ENCODE results near the gene CDYL. TPM values are rescaled to one million over a fixed set of nuclear protein-coding genes. Genes with fewer than 3 reads are reported as not detected.

Gene CDYL
- polyA plus RNA-seq, 3 donors = 2.9 to 21.2 (median 4.2) TPM

- no CpG with 5 or more reads among the region's 3 CpGs for WGBS (ENCODE audit: insufficient coverage)
- no peaks in the 10 kb centered on the region for H3K4me1 ChIP-seq (ENCODE audit: control insufficient read depth in 1 of 2, insufficient read depth in 2 of 2, low read length in 2 of 2)
- no peak for DNase-seq
Measured at GRCh38 chr6:4958624-4959023, 182.4 kb downstream of the CDYL start.

GRCh38 chr6:4961322-4962168 is 185.3 kb downstream of the CDYL start:
- Mint-ChIP-seq H3K4me3 (no peak overlapping the region), H3K36me3 (no peaks in the 10 kb centered on the region), H3K9me3 (no peaks in the 10 kb centered on the region), H3K4me1 (no peaks in the 10 kb centered on the region), H3K27ac (no peak overlapping the region), H3K27me3 (ENCODE audit: low read depth in 3 of 3) (peaks cover 0 to 4% (median 3%) of the 10 kb centered on the region in 3 donors)
- DNase-seq = no peak
- H2AFZ ChIP-seq (ENCODE audit: insufficient read depth, low read depth, low read length, poor library complexity, severe bottlenecking) = no peak overlapping the region
- WGBS (ENCODE audit: insufficient coverage) = 94% methylated on average over 7 of the region's 10 CpGs
- TF ChIP-seq CTCF (IDR thresholded peaks at IDR 0.05) = no peak
- H3K36me3 ChIP-seq (replicated peaks in 1 of 2; ENCODE audit: control insufficient read depth in 1 of 2, insufficient read depth in 2 of 2, low read length in 2 of 2) = no peaks in the 10 kb centered on the region
- no peak overlapping the region for H3K4me2 ChIP-seq (replicated peaks; ENCODE audit: extremely low read depth, low read length, poor library complexity, severe bottlenecking)
- no peak overlapping the region for H3K4me3 ChIP-seq (replicated peaks in 1 of 3; ENCODE audit: low read depth in 2 of 3, low read length in 3 of 3)
- H3K79me2 ChIP-seq (ENCODE audit: insufficient read depth, low read length) = no peaks in the 10 kb centered on the region
- H3K9me3 ChIP-seq (replicated peaks in 1 of 2; ENCODE audit: control insufficient read depth in 1 of 2, insufficient read depth in 1 of 2, low read length in 2 of 2) = no peaks in the 10 kb centered on the region
- H3K27ac ChIP-seq (ENCODE audit: low read depth in 1 of 2, low read length in 2 of 2) = no peak overlapping the region
- intact Hi-C loops (cut with micrococcal nuclease) = no loop called here
- H3K9ac ChIP-seq (ENCODE audit: insufficient read depth, low read length, poor library complexity, severe bottlenecking) = no peak overlapping the region
- H4K20me1 ChIP-seq (ENCODE audit: insufficient read depth, low read length) = no peaks in the 10 kb centered on the region
- no peaks in the 10 kb centered on the region for H3K27me3 ChIP-seq (ENCODE audit: control insufficient read depth in 2 of 2, insufficient read depth in 2 of 2, low read length in 2 of 2)
- no peaks in the 10 kb centered on the region for H3K4me1 ChIP-seq (ENCODE audit: control insufficient read depth in 1 of 2, insufficient read depth in 2 of 2, low read length in 2 of 2)

More at GRCh38 chr6:4958624-4959023, 182.4 kb downstream of the CDYL start:
- Histone ChIP-seq H3K79me2 (ENCODE audit: insufficient read depth, low read length) (no peaks in the 10 kb centered on the region), H3K27ac (ENCODE audit: low read depth in 1 of 2, low read length in 2 of 2) (no peak overlapping the region), H4K20me1 (ENCODE audit: insufficient read depth, low read length) (no peaks in the 10 kb centered on the region), H3K9me3 (replicated peaks in 1 of 2; ENCODE audit: control insufficient read depth in 1 of 2, insufficient read depth in 1 of 2, low read length in 2 of 2) (no peaks in the 10 kb centered on the region), H3K4me2 (replicated peaks; ENCODE audit: extremely low read depth, low read length, poor library complexity, severe bottlenecking) (no peak overlapping the region), H2AFZ (ENCODE audit: insufficient read depth, low read depth, low read length, poor library complexity, severe bottlenecking) (no peak overlapping the region), H3K27me3 (ENCODE audit: control insufficient read depth in 2 of 2, insufficient read depth in 2 of 2, low read length in 2 of 2) (no peaks in the 10 kb centered on the region), H3K9ac (ENCODE audit: insufficient read depth, low read length, poor library complexity, severe bottlenecking) (no peak overlapping the region), H3K36me3 (replicated peaks in 1 of 2; ENCODE audit: control insufficient read depth in 1 of 2, insufficient read depth in 2 of 2, low read length in 2 of 2) (peaks cover 12 to 27% of the 10 kb centered on the region in 2 donors), H3K4me3 (replicated peaks in 1 of 3; ENCODE audit: low read depth in 2 of 3, low read length in 3 of 3) (no peak overlapping the region)
- no peak overlapping the region for H3K27ac Mint-ChIP-seq
- H3K27me3 Mint-ChIP-seq (ENCODE audit: low read depth in 3 of 3) = peaks cover 0 to 4% (median 0%) of the 10 kb centered on the region in 3 donors
- no peaks in the 10 kb centered on the region for H3K9me3 Mint-ChIP-seq
- H3K4me3 Mint-ChIP-seq = no peak overlapping the region
- TF ChIP-seq CTCF (IDR thresholded peaks at IDR 0.05) = no peak
- H3K4me1 Mint-ChIP-seq = no peaks in the 10 kb centered on the region
- H3K36me3 Mint-ChIP-seq = peaks cover 20 to 22% of the 10 kb centered on the region in 2 donors
- intact Hi-C loops (cut with micrococcal nuclease) = no loop called here
